ENCODE measurements around the gene LEMD2. TPM values are rescaled to one million over a fixed set of nuclear protein-coding genes. Genes with fewer than 3 reads are reported as not detected.

Gene LEMD2
- total and polyA plus RNA-seq, 2 donors (not counting 3 experiments of a cell fraction or from before 2014, with no cell fraction given) = 61.1 to 81.8 TPM

- dilution Hi-C loops (cut with MboI; ENCODE audit: extremely low pct_ligation_motif_present, low sequenced_read_pairs) (no loop called here), intact Hi-C loops (cut with micrococcal nuclease) (no loop called here)
- no peaks in the 10 kb centered on the region for H3K36me3 ChIP-seq (ENCODE audit: control insufficient read depth in 2 of 2, extremely low read depth in 1 of 2, insufficient read depth in 2 of 2, low read length in 2 of 2)
- no peaks in the 10 kb centered on the region for H3K4me1 ChIP-seq (ENCODE audit: control insufficient read depth, extremely low read depth, insufficient read depth, low read length)
- H3K4me2 ChIP-seq (ENCODE audit: insufficient read depth, low read length) = no peak overlapping the region
- POLR2A ChIA-PET = no interaction called here
- no peaks in the 10 kb centered on the region for H3K9me3 ChIP-seq (replicated peaks; ENCODE audit: control insufficient read depth, insufficient read depth, low read length)
- CTCF ChIA-PET = interaction anchor here (0.9 to 1.7 kb wide), 5 partner anchors 11 to 25 kb away, joined by 3 to 7 read pairs (median 4); partner anchors contain the start of genes IP6K3 and UQCC2
- no peak overlapping the region for H2AFZ ChIP-seq (ENCODE audit: low read depth, low read length)
- H3K4me3 ChIP-seq (replicated peaks in 1 of 3; ENCODE audit: insufficient read depth in 1 of 3, low read depth in 1 of 3, low read length in 3 of 3) = no peak overlapping the region
- DNase-seq (ENCODE audit: low read depth, low spot score) (no peak), FAIRE-seq (no peak)
- no peaks in the 10 kb centered on the region for H3K9me1 ChIP-seq (replicated peaks; ENCODE audit: control insufficient read depth, extremely low read depth, insufficient read depth, low read length)
- TF ChIP-seq JUN (IDR thresholded peaks at IDR 0.05; ENCODE audit: borderline replicate concordance, insufficient read depth, insufficient read length, low read depth) = no peak
- no peak for TF ChIP-seq POLR2A (IDR thresholded peaks at IDR 0.05; ENCODE audit: low read depth, low read length)
- TF ChIP-seq MAX (IDR thresholded peaks at IDR 0.05; ENCODE audit: insufficient read depth, insufficient read length) = no peak
- TF ChIP-seq, protein P1, sequence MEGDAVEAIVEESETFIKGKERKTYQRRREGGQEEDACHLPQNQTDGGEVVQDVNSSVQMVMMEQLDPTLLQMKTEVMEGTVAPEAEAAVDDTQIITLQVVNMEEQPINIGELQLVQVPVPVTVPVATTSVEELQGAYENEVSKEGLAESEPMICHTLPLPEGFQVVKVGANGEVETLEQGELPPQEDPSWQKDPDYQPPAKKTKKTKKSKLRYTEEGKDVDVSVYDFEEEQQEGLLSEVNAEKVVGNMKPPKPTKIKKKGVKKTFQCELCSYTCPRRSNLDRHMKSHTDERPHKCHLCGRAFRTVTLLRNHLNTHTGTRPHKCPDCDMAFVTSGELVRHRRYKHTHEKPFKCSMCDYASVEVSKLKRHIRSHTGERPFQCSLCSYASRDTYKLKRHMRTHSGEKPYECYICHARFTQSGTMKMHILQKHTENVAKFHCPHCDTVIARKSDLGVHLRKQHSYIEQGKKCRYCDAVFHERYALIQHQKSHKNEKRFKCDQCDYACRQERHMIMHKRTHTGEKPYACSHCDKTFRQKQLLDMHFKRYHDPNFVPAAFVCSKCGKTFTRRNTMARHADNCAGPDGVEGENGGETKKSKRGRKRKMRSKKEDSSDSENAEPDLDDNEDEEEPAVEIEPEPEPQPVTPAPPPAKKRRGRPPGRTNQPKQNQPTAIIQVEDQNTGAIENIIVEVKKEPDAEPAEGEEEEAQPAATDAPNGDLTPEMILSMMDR (IDR thresholded peaks at IDR 0.05; ENCODE audit: extremely low read depth in 1 of 2, insufficient read depth in 1 of 2, low read depth in 1 of 2, low read length in 2 of 2) = no peak
- TF ChIP-seq FOS (IDR thresholded peaks at IDR 0.05; ENCODE audit: borderline replicate concordance, insufficient read depth, low read length) = no peak
- TF ChIP-seq EZH2 (IDR thresholded peaks at IDR 0.05; ENCODE audit: borderline replicate concordance, low read depth, low read length, severe bottlenecking) = no peak
- TF ChIP-seq GATA2 (IDR thresholded peaks at IDR 0.05; ENCODE audit: insufficient read depth, insufficient read length, low read depth, low read length) = no peak
- no peak for TF ChIP-seq POLR2AphosphoS5 (IDR thresholded peaks at IDR 0.05; ENCODE audit: insufficient read depth, low read depth, low read length)
- TF ChIP-seq MYC (IDR thresholded peaks at IDR 0.05; ENCODE audit: low read depth, low read length) = no peak
- H4K20me1 ChIP-seq (replicated peaks; ENCODE audit: control insufficient read depth, extremely low read depth, insufficient read depth, low read length) = no peaks in the 10 kb centered on the region
- H3K9ac ChIP-seq (replicated peaks; ENCODE audit: extremely low read depth, insufficient read depth, low read length) = no peak overlapping the region
- H3K27me3 ChIP-seq (ENCODE audit: control insufficient read depth in 2 of 2, insufficient read depth in 2 of 2, low read length in 2 of 2) = peaks cover 24 to 28% of the 10 kb centered on the region in 2 experiments
- no TSS peak for BruUV-seq (replicated peaks)
- H3K79me2 ChIP-seq (ENCODE audit: control insufficient read depth, insufficient read depth, low read length) = no peaks in the 10 kb centered on the region
- H3K27ac ChIP-seq (ENCODE audit: insufficient read depth, low read depth, low read length) = no peak overlapping the region
These were observed 66.8 kb downstream of the LEMD2 start for GRCh38 chr6:33722103-33722623.
